Stimulated activated CD8-positive, alpha-beta memory T cell treated with anti-CD3 and anti-CD28 coated beads, Interleukin-2, amount 100 ng/mL, for 48 hours (primary cell): ENCODE results near the gene NETO2.
A peak's percentile ranks its signal among the peaks of the same experiment; 100 is the strongest.

Experiments used
- DNase-seq, 2 donors: peaks; one replicate each; pipeline ENCODE4 v3.0.0-alpha.2; 2020; ENCODE audit warnings: low read depth in 2 of 2

The NETO2 gene

GRCh38 chr16:47045023-47045422, 98.7 kb downstream of the NETO2 start:
- no peak for DNase-seq

- no peak for DNase-seq
These were observed 99.6 kb downstream of the NETO2 start for GRCh38 chr16:47043970-47044684.

GRCh38 chr16:47043200-47043599, 100.5 kb downstream of the NETO2 start:
- DNase-seq, result no peak

- peak; percentile 86 to 90 for DNase-seq
These were observed 105.8 kb downstream of the NETO2 start for GRCh38 chr16:47037746-47038458.

GRCh38 chr16:47037396-47037745, 106.4 kb downstream of the NETO2 start:
- peak; percentile 13 to 17 for DNase-seq

- no peak for DNase-seq
These were observed 107.5 kb downstream of the NETO2 start for GRCh38 chr16:47036201-47036600.

- no peak for DNase-seq
These were observed 108.3 kb downstream of the NETO2 start for GRCh38 chr16:47035436-47035835.

GRCh38 chr16:47034455-47034854, 109.3 kb downstream of the NETO2 start:
- DNase-seq, result no peak

GRCh38 chr16:47033176-47033575, 110.6 kb downstream of the NETO2 start:
- DNase-seq, result no peak

- no peak for DNase-seq
These were observed 114.0 kb downstream of the NETO2 start for GRCh38 chr16:47029724-47030123.

GRCh38 chr16:47028767-47029377, 114.9 kb downstream of the NETO2 start:
- DNase-seq, result no peak
